ENCODE results near the gene SLC9B1. TPM values are rescaled to one million over a fixed set of nuclear protein-coding genes. Genes with fewer than 3 reads are reported as not detected.
A peak's percentile ranks its signal among the peaks of the same experiment; 100 is the strongest.
"Not testable (repeated sequence)": the region's sequence is repeated elsewhere in the genome, so short reads cannot be mapped to it uniquely, and the experiment has no call there.

The SLC9B1 gene
- total RNA-seq, 2 donors from 2014 or later: 0.43 TPM; not detected in 1

DNA sequence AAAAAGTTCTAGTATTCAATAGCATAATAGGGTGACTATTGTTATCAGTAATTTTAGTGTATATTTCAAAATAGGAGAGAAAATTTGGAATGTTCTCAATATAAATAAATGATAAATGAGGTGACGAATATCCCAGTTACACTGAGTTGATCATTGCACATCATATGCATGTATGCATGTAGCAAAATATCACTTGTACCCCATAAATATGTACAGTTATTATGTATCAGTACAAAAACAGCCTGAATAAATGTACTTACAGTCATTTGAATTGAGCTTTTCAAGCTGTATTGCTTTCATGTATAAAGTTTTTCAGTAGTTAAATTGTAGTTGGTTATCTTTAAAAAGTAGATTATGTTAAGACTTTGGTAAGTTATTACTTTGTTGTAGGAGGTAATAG, 138.2 kb downstream of the SLC9B1 start:
- peaks cover 11% of the 10 kb centered on the region for H3K36me3 Mint-ChIP-seq
- no peaks in the 10 kb centered on the region for H3K27me3 Mint-ChIP-seq
- no peaks in the 10 kb centered on the region for H3K9me3 Mint-ChIP-seq
- no peak overlapping the region for H3K27ac Mint-ChIP-seq
- no peak for DNase-seq (ENCODE audit: low spot score)
- no peak overlapping the region for H3K4me3 Mint-ChIP-seq
- peaks cover 8 to 12% of the 10 kb centered on the region in 2 donors for H3K4me1 Mint-ChIP-seq (ENCODE audit: low read depth in 2 of 2)
- ATAC-seq: no peak

DNA sequence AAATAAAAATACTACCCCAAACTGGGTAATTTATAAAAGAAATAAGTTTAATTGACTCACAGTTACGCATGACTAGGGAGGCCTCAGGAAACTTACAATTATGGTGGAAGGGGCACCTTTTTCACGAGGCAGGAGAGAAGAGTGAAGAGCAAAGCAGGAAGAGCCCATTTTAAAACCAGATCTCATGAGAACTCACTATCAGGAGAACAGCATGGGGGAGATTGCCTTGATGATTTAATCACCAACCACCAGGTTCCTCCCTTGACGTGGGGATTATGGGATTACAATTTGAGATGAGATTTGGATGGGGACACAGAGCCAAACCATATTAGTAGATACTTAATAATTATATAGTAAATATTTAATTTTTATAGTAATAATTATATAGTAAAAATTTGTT, 140.6 kb downstream of the SLC9B1 start:
- ATAC-seq: no peak
- Mint-ChIP-seq H3K27ac (no peak overlapping the region), H3K27me3 (no peaks in the 10 kb centered on the region), H3K36me3 (peaks cover 26% of the 10 kb centered on the region), H3K4me1 (ENCODE audit: low read depth in 2 of 2) (peaks cover 16 to 19% of the 10 kb centered on the region in 2 donors), H3K4me3 (no peak overlapping the region), H3K9me3 (no peaks in the 10 kb centered on the region)
- no peak for DNase-seq (ENCODE audit: low spot score)

DNA sequence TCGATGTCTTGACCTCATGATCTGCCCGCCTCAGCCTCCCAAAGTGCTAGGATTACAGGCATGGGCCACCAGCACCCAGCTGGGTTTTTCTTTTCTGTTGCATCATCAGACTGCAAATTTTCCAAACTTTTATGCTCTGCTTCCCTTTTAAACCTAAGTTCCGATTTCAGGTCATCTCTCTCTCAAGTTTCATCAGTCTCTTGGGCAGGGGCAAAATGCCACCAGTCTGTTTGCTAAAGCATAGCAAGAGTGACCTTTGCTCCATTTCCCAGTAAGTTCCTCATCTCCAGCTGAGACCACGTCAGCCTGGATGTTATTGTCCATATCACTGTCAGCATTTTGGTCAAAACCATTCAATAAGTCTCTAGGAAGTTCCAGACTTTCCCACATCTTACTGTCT, 141.2 kb downstream of the SLC9B1 start:
- Mint-ChIP-seq H3K36me3 (peaks cover 26% of the 10 kb centered on the region), H3K4me1 (ENCODE audit: low read depth in 2 of 2) (peaks cover 14 to 15% of the 10 kb centered on the region in 2 donors)
- not testable (repeated sequence) for H3K27me3 Mint-ChIP-seq; ATAC-seq; DNase-seq (ENCODE audit: low spot score); H3K4me3 Mint-ChIP-seq; H3K9me3 Mint-ChIP-seq; H3K27ac Mint-ChIP-seq

DNA sequence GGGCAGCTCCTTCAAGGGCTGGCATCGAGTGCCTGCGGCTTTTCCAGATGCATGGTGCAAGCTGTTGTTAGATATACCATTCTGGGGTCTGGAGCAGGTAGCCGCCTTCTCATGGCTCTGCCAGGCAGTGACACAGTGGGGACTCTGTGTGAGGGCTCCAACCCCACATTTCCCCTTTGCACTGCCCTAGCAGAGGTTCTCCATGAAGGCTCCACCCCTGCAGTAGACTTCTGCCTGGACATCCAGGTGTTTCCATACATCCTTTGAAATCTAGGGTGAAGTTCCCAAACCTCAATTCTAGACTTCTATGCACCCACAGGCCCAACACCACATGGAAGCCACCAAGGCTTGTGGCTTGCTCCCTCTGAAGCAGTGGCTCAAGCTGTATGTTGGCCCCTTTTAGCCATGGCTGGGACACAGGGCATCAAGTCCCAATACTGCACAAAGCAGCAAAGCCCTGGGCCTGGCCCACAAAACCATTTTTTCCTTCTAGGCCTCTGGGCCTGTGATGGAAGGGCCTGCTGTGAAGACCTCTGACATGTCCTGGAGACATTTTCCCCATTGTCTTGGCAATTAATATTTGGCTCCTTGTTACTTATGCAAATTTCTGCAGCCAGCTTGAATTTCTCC, 141.9 kb downstream of the SLC9B1 start:
- not testable (repeated sequence) for H3K9me3 Mint-ChIP-seq; DNase-seq (ENCODE audit: low spot score); H3K4me3 Mint-ChIP-seq; H3K27ac Mint-ChIP-seq; ATAC-seq; H3K27me3 Mint-ChIP-seq
- Mint-ChIP-seq H3K4me1 (ENCODE audit: low read depth in 2 of 2) (peaks cover 10 to 14% of the 10 kb centered on the region in 2 donors), H3K36me3 (peaks cover 26% of the 10 kb centered on the region)

DNA sequence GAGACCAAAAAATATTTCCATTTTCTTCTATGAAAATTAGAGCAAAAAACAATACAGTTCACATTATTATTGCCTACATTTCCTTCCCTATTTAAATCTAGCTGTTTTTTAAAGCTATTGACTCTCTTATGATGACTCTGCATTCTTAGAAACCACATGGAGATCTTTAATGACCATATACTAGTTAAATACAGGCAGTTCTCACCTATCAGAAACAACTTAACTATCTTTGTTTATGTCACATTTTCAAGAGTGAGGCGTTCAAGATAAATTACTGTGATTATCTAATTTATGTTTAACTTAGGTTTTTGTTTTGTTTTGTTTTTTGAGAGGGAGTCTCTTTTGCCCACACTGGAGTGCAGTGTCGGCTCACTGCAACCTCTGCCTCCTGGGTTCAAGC, 147.7 kb downstream of the SLC9B1 start:
- Mint-ChIP-seq H3K4me1 (ENCODE audit: low read depth in 2 of 2) (peaks cover 19 to 30% of the 10 kb centered on the region in 2 donors), H3K27me3 (no peaks in the 10 kb centered on the region), H3K36me3 (peaks cover 18% of the 10 kb centered on the region), H3K4me3 (peak overlapping the region; percentile 37), H3K9me3 (no peaks in the 10 kb centered on the region), H3K27ac (no peak overlapping the region)
- DNase-seq (ENCODE audit: low spot score) (no peak), ATAC-seq (no peak)

DNA sequence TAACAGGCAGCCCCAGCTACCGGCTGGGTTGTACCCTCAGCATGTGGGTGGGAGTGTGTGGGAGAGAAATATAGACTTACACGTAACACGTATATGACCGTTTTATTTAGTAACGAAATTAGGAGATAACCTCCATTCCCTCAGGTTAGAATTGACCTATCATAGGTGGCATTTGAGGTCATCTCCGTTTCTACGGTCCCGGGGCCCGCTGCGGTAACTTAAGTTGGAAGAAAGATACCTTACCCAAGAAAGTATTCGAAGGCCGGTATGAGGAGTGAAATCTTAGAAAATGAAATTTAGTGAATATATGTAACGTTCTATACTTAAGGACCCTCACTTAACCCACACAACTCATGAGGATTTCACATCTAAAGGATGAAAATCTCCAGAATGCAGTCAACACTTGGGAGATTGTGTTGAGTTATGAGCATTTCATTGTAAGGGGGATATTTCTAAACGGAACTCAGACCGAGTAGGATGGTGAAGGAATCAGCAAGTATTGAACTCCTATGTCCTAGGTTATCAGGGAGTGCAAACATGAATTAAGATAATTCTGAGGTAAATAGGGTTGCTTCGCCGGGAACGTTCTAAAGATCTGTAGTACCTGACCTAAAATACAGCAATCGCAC, 149.8 kb downstream of the SLC9B1 start:
- peak in 1 of 2 donors; percentile 22 for ATAC-seq
- H3K4me1 Mint-ChIP-seq (ENCODE audit: low read depth in 2 of 2): peaks cover 22 to 25% of the 10 kb centered on the region in 2 donors

DNA sequence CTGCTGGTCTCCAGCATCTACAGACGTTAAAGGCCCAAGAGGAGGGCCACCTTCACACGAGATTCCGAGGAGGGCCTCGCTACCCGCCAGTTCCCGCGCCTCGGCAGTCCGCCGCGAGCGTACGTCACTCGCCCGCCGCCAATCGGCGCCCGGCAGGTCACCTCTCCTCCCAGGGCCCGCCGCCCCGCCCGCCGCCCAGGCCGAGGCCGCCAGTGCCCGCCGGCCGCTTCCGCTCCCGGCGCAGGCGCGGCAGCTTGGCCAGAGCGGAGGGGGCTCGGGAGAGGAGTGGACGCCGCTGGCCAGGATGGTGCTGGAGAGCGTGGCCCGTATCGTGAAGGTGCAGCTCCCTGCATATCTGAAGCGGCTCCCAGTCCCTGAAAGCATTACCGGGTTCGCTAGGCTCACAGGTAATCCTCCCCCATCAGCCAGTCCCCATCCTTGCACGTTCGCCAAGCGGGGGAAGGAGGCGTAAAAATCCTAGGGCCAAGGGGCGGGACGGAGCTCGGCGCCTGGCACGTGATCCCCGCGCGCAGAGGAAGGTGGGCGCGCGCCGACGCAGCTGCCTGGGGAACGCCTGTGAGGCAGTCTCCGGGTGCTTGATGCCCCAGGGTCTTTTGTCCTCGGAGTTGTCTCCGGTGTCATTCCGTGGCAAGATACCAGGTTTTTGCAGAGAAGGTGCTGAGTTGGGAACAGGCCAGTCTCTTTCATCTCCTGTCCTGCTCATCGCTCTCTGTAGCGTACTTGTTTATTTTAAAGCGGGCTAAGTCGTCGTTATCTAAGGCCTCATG, 150.5 kb downstream of the SLC9B1 start, which contains the start of gene CISD2:
Gene CISD2, plus strand, starts transcription at position 212 of the 788 bp plus-strand sequence. Its CDS starts 93 bp downstream, at position 305.
- ATAC-seq (peak; percentile 96 to 97), DNase-seq (ENCODE audit: low spot score) (peak; percentile 96)
- H3K9me3 Mint-ChIP-seq: no peaks in the 10 kb centered on the region
- peak within 1 kb of the TSS; percentile 94 for H3K4me3 Mint-ChIP-seq
- H3K36me3 Mint-ChIP-seq: no peaks in the 10 kb centered on the region
- no peaks in the 10 kb centered on the region for H3K27me3 Mint-ChIP-seq
- peaks cover 22 to 24% of the 10 kb centered on the region in 2 donors for H3K4me1 Mint-ChIP-seq (ENCODE audit: low read depth in 2 of 2)
- peak within 1 kb of the TSS; percentile 95 to 96 for H3K27ac Mint-ChIP-seq

More for the DNA sequence above, 149.8 kb downstream of the SLC9B1 start:
- Mint-ChIP-seq H3K4me3 (peak overlapping the region; percentile 94), H3K36me3 (peaks cover under 1% of the 10 kb centered on the region), H3K9me3 (no peaks in the 10 kb centered on the region), H3K27me3 (no peaks in the 10 kb centered on the region), H3K27ac (peak overlapping the region; percentile 95 to 96)
- no peak for DNase-seq (ENCODE audit: low spot score)

DNA sequence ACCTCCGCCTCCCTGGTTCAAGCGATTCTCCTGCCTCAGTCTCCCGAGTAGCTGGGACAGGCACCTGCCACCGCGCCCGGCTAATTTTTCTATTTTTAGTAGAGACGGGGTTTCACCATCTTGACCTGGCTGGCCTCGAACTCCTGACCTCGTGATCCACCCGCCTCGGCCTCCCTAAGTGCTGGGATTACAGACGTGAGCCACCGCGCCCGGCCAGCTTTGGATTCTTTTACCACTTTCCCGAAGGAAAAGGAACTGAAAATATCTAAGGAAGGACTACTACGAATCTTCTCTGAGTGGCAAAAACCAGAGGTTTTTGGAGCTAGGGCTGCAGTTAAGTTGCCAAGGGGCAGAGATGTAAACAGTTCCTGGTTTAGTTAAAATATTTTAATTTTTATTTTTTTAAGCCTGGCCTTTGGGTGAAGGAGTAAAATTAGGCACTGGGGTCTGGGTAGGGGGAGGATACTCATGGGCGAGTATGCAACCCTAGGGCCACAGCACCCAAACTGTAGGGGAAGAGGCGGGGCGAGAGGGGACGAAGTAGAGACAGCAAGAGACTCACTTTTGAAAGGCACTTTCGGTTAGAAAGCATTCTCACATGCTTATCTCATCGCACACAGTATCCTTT, 151.2 kb downstream of the SLC9B1 start:
- no peaks in the 10 kb centered on the region for H3K27me3 Mint-ChIP-seq
- H3K27ac Mint-ChIP-seq: peak overlapping the region; percentile 95 to 96
- no peaks in the 10 kb centered on the region for H3K9me3 Mint-ChIP-seq
- H3K4me1 Mint-ChIP-seq (ENCODE audit: low read depth in 2 of 2): peaks cover 22 to 24% of the 10 kb centered on the region in 2 donors
- ATAC-seq (no peak), DNase-seq (ENCODE audit: low spot score) (no peak)
- peak overlapping the region; percentile 94 for H3K4me3 Mint-ChIP-seq
- H3K36me3 Mint-ChIP-seq: no peaks in the 10 kb centered on the region

DNA sequence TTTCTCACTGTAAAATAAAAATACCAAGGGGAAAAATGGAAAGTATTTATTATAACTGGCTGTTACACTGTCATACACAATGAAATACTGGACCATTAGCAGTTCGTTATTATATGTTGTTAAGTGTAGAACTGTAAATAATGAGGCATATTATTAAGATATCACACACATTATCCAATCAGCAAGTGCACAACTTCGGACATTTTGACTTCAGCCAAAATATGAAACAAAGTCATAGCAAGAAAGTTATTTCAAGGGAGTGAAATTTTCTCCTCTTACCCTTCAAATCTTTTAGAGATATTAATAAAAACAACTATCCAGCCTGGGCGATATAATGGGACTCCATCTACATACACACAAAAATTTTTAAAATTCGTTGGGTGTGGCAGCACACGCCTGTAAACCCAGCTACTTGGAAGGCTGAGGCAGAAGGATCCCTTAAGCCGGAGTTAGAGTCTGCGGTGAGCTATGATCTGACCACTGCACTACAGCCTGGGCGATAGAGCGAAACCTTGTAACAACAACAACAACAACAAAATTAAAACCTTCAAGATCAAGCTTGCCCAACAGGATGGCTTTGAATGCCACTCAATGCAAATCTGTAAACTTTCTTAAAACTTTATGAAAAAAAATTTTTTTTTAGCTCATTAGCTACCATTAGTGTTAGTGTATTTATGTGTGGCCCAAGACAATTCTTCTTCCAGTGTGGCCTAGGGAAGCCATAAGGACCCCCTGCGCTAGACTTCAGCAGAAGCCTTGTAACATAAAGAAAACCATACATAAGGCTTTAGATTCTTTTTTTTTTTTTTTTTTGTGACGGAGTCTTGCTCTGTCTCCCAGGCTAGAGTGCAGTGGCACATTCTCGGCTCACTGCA, 152.0 kb downstream of the SLC9B1 start:
- DNase-seq (ENCODE audit: low spot score): no peak
- H3K4me1 Mint-ChIP-seq (ENCODE audit: low read depth in 2 of 2): peaks cover 18 to 24% of the 10 kb centered on the region in 2 donors
- H3K27me3 Mint-ChIP-seq: no peaks in the 10 kb centered on the region
- ATAC-seq: no peak
- no peaks in the 10 kb centered on the region for H3K9me3 Mint-ChIP-seq
- H3K4me3 Mint-ChIP-seq: peak overlapping the region; percentile 94
- no peaks in the 10 kb centered on the region for H3K36me3 Mint-ChIP-seq
- H3K27ac Mint-ChIP-seq: peak overlapping the region; percentile 95 to 96

DNA sequence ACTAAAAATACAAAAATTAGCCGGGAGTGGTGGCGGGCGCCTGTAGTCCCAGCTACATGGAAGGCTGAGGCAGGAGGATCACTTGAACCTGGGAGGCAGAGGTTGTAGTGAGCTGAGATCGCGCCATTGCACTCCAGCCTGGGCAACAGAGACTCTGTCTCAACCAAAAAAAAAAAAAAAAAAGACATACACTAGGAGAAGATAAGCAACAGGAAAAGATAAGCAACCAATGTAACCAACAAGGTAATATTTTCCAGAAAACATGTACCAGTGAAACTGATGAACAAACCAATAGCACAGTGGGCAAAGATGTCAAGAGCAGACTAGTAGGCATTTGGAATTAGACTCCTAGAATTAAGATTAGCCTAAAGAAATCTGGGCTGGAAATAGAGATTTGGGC, 154.2 kb downstream of the SLC9B1 start:
- Mint-ChIP-seq H3K4me1 (ENCODE audit: low read depth in 2 of 2) (peaks cover 15 to 24% of the 10 kb centered on the region in 2 donors), H3K27ac (peak overlapping the region; percentile 9 to 68)
- not testable (repeated sequence) for H3K9me3 Mint-ChIP-seq; H3K4me3 Mint-ChIP-seq; ATAC-seq; H3K27me3 Mint-ChIP-seq; DNase-seq (ENCODE audit: low spot score); H3K36me3 Mint-ChIP-seq

DNA sequence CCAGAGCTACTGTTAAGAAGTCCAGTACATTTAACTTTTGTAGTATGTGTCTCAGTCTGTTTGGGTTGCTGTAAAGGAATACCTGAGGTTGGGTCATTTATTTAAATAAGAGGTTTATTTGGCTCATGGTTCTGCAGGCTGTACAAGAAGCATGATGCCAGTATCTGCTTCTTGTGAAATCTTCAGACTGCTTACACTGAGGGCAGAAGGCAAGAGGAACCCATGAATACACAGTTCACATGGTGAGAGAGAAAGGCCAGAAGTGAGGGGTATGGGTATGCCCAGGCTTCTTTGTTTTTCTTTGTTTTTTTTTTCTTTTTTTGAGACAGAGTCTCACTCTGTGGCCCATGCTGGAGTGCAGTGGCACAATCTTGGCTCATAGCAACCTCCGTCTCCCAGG, 156.8 kb downstream of the SLC9B1 start:
- ATAC-seq (no peak), DNase-seq (ENCODE audit: low spot score) (no peak)
- Mint-ChIP-seq H3K4me1 (ENCODE audit: low read depth in 2 of 2) (peaks cover 0 to 12% of the 10 kb centered on the region in 2 donors), H3K36me3 (peaks cover 20% of the 10 kb centered on the region), H3K27me3 (no peaks in the 10 kb centered on the region), H3K9me3 (peaks cover 16% of the 10 kb centered on the region), H3K4me3 (no peak overlapping the region), H3K27ac (no peak overlapping the region)

DNA sequence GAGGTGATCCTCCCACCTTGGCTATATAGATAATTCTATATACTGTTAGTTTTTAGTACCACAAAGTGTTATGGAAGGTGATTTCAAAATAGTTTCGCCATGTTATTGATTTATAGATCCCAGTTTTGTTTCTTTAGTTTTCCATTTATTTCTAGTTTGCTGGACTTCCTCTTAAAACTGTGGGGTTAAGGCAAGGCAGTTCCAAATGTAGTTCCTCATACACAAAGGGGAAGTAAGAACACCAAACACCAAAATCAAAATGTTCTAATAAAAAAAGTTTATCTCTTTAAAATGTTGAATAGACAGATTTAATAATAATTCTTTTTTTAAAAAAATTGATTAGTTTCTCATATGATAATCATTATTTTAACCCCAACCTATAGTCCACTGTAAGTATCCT, 157.5 kb downstream of the SLC9B1 start:
- DNase-seq (ENCODE audit: low spot score) (no peak), ATAC-seq (no peak)
- Mint-ChIP-seq H3K36me3 (peaks cover 20% of the 10 kb centered on the region), H3K4me1 (ENCODE audit: low read depth in 2 of 2) (peaks cover 0 to 12% of the 10 kb centered on the region in 2 donors), H3K27ac (no peak overlapping the region), H3K27me3 (no peaks in the 10 kb centered on the region), H3K9me3 (peaks cover 16% of the 10 kb centered on the region), H3K4me3 (no peak overlapping the region)

All from natural killer cell treated with Interleukin-12 subunit alpha and Interleukin-12 subunit beta and Interleukin-15 and Interleukin-18, amount 100 ng/mL, for 72 hours (primary cell).